Inferior parietal cortex (tissue), 1 donor: ENCODE results near the gene RTL10.
"Not testable (repeated sequence)": the region's sequence is repeated elsewhere in the genome, so short reads cannot be mapped to it uniquely, and the experiment has no call there.

Source experiments
- DNase-seq: peaks from one replicate; pipeline ENCODE4 v3.0.0-alpha.2; 2016; ENCODE audit errors: extremely low spot score

RTL10 gene

DNA sequence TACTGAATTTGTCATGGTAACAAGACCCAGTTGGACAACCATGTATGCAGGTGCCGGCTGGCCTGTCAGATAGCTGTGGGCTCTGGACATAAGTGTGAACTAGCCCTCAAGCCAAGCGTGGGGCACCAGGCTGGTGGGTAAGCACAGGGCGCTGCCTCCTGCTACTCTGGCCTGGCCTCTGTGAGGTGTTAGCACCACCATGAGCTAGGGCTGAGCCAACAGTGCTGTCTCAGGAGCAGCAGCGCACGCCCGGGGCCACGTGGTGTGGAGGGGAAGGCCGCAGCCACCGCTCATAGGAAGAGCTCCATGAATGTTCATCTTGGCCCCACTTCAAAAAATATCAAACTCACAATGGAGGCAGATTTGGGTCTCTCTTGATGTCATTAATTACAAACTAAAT lies 35.3 kb upstream of the RTL10 start:
- DNase-seq = no peak

DNA sequence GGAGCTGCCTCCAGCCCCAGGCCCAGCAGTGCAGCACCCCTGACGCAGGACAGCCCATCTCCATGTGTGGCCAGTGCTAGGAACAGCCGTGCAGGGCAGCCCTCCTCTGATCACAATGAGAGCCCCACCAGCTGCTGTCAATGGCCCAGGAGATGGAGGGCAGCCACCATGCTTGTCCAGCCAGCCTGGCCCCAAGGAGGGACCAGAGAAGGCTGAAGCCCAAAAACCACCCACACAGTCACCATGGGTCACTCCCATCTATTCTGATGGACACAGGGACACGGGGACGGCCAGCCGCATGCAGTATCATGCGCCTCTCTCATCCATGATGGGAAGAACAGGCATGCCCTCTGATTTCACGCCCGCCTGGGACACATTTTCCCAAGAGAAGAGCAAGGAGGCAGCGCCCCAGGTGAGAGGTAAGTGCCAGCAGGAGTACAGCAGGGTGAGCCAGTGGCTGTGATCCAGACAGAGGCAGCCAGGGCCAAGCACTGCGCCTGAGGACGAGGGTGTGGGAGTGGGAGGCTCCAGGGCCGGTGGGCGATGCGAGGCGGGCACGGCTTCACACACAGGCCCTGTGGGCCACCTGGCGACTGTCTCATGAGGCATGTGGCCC lies 33.6 kb upstream of the RTL10 start:
- DNase-seq = no peak

DNA sequence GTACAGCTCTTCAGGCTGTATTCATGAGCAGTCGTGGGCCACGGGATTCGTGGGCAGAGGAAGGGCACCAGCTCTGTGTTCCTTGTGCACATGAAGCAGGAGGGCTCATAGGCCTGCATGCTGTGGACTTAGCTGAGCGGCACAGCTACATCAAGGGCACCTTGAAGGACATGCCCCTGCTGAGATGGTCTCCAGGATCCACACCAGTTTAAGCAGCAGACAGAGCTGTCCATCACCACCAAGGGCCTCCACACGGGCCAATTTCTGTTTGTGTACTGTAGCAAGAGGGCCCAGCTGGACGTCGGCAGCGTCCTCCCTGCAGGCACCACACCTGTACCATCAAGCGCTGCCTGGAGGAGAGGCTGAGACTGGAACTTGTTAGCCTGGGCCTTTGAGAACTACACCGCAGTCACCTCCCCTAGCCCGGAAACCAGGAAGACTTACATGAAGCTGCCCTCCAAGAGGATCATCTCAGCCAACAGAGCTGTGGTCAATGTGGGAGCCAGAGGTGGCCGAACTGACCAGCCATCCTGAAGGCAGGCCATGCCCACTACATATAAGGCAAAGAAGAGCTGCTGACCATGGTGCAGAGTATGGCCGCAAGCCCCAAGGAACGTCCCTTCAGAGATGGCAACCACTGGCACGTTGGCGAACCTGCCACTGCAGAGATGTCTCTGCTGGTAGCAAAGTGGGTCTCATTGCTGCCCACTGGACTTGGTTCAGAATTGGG lies 32.7 kb upstream of the RTL10 start:
- no peak for DNase-seq

DNA sequence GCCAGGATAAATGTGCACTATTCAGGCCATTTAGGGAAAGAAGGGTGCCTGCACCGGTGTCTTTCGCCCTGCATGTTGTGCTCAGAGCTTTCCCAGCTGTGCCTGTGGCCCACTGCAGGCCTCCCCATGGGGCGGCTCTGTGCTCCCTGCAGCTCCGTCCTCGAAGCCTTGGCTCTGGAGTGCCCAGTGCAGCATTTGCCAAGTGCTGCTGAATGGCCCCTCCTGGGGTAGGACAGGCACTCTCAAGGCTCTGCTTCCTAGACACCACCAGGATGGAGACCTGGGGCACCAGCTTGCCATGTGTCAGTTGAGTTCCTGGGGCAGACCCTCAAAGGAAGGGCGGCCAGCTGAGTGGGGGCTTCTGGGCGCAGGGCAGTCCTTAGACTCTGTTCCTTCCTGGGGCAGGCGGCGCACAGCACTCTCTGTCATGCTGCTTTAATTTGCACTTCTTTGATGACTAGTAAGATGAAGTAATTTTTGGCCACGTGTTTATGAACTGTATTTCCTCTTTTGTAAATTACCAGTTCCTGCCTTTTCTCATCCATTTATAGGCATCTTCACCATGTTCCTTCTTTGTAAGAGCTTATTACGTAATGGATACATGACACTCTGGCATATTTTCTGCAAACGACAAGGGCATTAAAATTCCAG lies 32.1 kb upstream of the RTL10 start:
- peak; percentile 21 for DNase-seq

DNA sequence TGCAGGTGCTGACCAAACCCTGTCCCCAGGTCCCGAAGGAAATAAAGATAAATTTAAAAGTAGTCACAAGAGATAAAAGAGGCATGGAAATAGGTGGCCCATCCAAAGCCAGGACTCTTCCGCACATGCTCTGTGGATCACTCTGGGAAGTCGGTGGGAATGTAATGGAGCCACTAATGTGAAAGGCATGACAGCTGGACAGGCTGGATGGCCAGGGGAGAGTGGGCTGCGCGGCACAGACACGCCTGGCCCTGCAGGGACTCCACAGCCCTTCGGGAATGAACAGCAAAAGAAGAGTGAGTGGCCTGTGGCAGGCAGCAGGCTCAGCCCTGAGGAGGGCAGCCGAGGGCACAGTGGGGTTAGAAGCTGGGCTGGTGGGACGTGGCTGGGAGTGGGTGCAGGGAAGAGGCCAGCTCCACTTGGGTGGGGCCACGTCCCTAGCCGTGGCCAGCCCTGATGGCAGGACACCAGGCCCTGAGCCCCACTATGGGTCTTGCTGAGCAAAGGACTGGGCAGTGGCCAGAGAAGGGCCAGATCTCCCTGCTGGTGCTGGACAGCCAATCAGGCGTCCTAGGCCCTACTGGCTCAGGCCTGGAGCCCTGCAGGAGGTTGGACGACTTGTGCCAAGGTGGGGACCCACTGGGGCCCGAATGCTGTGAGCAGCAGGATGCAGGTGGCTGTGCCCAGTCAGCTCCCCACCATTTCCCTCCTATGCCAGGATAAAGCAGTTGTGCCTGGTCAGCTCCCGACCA lies 31.3 kb upstream of the RTL10 start:
- no peak for DNase-seq

DNA sequence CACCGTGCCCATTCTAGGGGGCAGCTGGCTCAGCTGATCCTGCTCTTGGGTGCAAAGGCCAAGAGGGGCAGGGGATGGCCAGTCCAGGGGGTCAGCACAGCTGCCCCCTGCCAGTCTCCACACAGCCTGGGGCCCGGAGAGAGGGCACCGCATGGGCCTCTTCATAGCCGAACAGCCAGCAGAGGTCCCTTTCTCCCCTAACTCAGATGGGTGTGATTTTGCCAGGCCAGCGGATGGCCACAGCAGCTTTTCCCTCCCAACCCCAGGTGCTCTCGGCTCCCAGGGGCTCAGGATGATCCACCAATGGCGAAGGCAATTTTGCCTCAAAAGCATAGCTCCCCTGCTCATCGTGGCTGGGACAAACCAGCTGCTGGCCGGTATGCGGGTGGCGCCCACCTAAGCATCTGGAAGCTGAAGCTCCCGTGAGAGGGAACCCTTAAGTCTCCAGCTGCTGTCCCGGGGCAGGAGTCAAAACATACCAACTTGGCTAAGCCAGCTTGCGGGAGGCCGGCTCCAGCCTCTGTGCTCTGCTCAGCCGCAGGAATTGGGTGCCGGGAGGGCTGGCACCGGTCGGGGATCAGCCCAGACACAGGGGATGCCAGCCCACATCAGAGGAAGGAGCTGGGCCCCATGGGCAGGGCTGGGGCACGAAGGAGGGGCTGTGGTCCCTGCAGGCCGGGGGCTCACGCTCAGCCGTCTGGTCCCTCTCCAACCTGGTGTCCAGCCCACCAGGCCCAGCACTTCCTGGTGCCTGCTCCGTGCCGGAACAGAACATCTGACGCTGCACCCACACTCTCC lies 30.5 kb upstream of the RTL10 start:
- DNase-seq = no peak

DNA sequence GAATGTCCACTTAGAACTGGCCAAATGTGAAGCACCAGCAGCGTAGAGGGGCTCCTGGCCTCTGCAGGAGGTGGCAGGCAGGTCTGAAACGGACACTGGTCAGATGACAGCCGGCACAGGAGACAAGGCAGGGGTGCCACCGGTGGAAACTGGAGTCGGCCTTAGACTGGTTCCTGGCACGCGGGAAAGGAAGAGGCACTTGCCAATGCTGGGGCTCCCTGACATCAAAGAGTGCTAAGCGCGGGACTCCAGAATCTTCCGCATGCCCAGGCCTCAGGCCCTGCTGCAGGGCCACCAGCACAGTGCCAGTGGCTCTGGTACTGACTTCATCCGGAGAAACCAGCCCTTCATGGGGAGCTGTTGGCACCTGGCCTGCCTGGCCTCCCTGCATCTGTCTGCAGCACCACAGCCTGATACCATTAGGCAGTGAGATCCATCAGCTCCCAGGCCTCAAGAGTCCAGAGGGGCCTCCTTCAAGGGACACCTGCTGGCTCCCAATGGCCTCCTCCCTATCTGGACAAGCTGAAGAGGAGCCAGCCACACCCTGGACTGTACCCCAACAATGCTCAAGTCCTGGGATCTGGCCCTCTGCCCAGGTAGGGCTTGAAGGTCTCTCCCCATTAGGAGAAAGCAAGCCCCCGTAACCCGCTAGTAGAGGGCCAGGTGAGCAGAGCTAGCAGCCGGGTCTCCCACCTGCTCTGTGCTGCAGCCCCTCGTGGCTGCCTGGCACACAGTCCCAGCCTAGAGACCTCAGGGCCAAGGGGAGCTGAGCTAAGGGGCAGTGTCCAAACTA lies 29.7 kb upstream of the RTL10 start:
- DNase-seq = no peak

DNA sequence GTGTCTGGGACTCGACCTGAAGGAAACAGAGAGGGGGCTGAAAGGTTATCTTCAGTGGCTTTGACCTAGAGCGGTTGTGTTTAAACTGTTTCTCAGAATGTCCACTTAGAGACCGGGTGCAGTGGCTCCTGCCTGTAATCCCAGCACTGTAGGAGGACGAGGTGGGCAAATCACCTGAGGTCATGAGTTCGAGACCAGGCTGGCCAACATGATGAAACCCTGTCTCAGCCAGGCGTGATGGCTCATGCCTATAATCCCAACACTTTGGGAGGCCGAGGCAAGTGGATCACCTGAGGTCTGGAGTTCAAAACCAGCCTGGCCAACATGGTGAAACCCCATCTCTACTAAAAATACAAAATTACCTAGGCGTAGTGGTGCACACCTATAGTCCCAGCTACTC lies 28.8 kb upstream of the RTL10 start:
- not testable (repeated sequence) for DNase-seq

DNA sequence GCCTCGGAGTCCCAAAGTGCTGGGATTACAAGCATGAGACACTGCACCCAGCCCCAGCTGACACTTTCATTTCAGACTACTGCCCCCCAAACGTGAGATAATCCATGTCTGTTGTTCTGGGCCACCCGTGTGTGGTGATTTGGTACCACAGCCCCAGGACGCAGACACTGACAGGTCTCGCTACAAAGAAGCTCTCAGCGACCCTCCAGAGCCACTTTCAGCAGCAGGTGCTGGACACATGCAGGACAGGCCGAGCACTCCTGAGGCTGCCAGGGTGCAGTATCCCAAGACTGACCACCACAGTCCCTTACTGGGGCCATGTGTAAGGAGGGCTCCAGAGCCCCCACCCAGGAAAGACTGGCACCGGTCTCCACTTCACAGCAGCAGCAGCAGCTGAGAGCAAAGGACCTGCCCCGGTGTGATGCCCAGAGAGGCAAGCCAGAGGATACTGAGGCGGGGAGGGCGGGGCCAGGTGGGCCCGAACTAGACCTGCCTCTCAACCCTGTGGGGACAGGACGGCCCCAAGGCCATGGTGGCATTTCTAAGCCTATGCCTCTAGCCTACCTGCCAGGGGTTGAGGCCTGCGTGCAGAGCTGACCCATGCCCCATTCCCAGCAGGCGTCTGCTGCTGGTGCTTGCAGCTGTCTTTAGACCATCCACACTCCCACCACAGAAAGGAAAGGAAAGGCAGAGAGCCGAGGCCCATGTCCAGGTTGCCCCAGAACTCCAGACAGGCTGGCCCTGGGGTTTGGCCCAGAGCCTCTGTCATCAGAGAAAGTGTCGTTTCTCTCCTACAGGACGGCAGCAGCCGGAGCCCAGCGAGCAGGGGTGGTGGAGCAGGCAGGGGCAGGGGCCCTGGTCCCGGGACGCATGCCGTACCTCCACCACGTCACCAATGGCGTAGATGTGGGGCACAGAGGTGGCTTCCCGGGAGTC lies 28.0 kb upstream of the RTL10 start:
- no peak for DNase-seq

DNA sequence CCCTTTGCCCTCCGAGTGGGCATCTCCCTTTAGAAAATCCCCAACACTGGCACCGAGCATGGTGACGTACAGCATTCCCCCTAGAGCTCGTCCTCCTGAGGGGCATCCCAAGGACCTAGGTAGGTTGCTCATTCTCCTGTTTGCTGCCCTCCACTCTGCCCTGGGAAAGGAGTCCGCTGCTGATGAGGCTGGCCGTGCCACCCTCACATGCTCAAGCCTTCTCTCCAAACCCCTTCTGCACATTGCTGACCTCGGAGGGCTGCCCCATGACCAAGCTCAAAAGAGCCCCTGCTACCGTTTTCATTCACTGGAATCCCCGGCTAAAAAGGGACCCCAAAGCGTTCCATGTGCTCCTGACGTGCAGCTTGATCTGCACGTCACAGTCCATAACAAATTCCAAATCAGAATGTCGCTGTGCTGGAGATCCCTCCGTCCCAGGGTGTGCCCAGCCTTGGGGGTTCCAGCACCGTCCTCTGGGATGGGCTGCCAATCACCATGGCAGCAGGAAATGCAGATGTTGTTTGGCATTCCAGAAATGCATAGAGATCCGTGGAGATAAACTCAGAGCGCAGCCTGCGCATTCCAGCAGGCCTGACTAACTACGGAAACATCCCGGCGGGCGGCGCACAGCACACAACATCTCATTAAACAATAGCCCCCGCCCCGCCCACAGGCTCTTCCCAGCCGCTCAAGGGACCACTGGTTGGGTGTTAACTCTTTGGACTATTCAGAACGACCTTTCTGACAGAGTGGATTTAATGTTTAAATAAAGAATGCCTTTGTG lies 26.3 kb upstream of the RTL10 start:
- DNase-seq = no peak

DNA sequence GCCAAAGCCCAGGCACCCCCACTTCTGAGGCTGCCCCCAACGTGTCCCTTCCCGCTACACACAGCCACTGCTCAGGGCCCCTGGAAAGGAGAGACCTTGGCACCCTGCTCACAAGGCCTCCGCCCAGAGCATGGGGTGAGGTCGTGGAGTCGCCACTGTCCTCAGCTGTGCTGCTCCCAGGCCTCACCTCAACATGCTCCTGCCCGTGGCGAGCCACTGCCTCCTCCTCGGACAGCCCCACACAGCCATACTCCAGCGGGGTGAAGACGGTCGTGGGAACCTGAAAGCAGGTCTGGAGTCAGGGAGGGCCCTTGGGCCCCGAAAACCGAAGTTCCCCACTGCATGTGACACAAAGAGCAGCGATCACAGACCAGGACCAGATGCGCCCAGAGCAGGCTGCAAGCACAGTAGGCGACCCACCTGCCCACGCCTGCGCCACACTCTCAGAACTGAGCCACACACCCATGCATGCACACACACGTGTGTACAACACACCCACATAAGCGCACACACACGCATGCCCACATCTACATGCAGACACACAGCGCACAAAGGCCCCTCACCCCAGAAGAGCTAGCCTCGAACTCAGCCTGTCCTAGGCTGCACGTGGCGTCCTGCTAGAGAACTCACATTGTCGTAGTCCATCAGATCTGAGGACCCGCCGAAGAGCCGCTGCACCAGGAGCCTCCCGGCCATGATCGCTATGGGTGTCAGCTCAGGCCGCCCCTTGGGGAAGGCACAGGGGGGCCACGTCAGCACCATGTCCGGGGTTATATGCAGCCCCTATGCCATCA lies 25.5 kb upstream of the RTL10 start:
- DNase-seq = no peak

DNA sequence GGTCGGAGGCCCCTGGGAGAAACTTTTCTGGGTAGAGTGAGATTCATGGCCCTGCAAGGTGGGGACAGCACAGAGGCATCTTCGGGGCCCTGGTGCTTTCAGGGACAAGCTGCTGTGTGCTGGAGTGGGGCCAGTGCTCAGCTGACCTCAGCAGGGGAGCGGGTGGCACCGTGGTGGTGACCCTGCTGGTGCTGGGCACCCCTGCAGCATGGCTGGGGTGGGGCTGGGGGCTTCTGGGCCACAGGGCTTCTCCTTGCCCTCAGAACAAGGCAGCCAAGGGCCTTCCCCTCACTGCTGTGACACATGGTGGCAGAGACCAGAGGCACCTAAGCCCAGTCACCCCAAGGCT lies 24.9 kb upstream of the RTL10 start:
- DNase-seq = no peak

DNA sequence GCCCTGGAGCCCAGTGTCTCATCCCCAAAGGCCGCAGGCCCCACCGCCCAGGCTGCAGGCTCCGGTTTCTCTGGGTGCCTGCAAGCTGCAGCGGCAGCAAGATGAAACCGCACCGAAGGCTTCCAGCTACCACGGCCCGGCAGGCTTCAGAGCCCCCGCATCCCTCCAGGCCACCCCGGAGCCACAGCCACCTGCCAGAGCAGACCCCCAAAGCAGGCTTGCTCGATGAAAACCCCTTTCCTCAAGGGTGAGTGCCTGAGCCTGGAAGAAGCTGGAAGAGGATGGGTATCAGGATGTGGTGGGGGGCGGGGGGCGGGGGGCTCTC lies 24.5 kb upstream of the RTL10 start:
- no peak for DNase-seq

DNA sequence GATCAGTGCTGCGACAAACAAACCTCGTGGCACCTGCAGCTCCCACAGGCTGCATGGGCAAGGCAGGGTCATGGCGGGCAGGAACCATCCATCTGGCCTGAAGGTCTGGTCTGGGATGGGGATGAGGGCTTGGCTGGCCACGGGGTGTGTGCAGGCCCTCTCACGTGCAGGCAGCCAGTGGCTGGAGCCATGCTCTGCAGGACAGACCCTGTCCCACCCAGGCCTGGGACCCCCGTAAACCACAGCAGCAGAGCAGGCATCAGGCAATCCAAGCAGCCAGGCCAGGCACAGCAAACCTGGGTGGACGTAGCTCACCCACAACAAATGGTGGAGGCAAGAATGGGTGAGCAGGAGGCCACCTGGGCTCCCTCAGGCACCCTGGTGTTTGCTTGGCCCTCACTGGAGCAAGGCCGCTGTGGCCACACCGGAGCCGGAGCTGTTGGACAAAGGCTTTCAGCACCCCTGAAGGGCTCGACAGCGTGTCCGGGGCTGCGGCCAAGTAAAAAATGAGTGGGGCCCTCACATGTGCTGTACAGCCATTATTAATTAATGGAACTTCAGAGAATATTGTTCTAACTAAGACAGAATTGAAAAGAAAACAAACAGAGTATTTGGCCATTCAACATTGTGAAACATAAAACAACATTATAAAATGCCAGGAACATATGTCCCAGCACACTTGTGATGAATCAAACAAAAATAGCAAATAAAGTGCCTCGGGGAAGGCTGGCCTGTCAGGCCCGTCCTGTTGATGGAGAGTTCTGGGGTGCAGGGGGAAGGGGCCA lies 24.0 kb upstream of the RTL10 start:
- no peak for DNase-seq

DNA sequence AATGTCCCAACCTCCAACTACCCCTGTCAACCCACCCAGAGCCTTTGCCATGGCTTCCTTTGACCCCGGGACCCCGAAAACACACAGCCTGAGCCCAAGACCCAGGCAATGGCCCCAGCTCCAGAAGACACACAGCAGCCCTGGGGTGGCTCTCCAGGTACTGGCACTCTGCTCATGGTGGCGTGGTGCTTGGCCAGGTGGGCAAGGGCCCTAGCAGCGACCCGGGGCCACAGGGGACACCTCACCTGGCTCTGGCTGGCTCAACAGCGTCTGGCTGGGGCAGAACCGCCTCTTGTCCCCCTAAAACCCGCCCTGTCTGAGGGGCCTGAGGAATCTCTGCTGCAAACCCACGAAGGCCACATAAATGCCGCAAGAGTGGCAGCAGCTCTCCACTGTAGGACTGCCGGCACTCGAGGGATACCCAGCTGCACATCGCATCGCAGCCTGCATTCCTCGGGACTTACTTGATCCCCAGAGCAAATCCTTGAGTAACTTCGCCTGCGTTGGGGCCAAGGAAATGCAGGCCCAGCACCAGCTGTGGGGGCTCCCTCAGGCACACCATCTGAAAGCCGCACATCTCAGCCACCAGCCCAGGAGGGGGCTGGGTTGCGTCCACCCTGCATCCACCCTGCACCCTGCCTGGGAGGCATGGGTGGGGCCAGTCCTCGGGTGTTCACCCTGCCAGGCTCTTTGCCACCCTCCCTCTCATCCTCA lies 23.1 kb upstream of the RTL10 start:
- DNase-seq = no peak

DNA sequence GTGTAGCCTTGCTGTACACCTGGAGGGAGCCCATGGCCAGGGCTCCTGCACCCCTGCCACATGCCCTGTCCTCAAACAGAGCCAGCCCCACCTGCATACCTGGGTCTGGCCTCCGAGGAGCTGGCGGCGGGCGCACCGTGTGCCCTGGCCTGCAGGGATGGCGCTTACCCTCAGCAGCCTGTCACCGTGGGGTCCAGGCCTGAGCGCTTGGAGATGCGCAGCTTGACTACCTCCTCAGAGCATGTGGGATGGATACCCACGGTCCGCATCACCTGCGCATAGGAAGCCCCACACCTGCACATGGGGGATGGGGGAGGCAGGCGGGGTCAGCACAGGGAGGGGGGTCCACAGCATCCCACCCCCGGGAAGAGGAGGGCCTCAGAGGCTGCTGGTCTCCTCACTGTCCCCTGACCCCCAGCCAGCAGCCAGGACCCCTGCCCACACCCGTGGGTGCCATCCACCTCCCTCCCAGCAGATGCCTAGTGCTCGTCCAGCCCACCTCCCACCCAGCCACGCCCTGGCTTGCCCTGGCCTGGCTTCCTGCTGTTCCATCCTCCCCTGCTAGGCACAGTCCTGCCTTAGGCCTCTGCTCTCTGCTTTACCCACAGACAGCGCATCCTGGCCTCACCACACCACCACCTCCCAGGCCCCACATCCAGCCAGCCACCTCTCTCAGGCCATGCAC lies 22.4 kb upstream of the RTL10 start:
- no peak for DNase-seq
